Middle frontal gyrus (tissue), 1 donor: ENCODE data around the gene ZBTB44.
"Not testable (repeated sequence)": the region's sequence is repeated elsewhere in the genome, so short reads cannot be mapped to it uniquely, and the experiment has no call there.

Experiments used
- DNase-seq: peaks from one replicate; pipeline ENCODE4 v3.0.0-alpha.2; 2015; ENCODE audit warnings: low spot score; ENCODE audit errors: extremely low spot score

Gene ZBTB44

DNA sequence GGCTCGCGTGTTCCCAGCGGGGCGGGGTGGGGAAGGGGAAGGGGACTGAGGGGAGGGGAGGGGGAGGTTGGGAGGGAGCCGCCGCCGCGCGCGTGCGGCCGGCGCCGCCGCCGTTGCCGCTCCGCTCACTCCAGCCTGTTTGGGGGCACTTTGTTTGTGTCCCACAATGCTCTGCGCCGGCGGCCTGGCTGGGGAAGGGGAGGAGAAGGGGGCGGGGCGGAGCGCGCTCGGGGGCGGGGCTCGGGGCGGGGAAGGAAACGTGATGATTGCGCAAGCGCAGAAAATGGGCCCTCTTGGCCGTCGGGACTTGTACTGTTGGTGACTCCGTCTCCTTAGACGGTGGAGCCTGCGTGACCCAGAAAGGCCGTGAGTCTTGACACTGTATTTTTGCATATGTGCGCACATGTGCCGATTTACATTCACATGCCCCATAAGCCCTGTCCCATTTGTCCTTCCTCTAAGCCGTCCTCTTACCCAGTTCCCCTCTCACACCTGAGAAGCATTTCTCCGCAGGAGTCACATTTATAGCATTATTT lies at the start of gene ZBTB44:
Gene ZBTB44 (minus strand): TSS at position 168 of the 536 bp plus-strand sequence. CDS start 53,044 bp downstream, outside the sequence.
- DNase-seq = peak; percentile 77

GRCh38 chr11:130359419-130359818 lies 44.7 kb upstream of the ZBTB44 start:
- no peak for DNase-seq

DNA sequence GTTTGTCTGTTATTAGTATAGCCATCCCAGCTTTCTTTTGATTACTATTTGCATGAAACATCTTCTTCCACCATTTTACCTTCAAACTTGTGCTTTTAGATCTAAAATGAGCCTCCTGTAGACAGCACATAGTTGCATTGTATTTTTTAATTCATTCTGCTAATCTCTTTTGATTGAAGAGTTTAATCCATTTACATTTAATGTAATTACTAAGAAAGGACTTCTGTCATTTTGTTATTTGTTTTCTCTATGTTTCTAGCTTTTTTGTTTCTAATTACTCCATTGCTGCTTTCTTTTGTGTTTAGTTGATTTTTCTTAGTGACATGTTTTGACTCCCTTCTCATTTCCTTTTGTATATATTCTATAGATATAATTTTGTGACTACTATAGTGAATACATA lies 43.7 kb upstream of the ZBTB44 start:
- no peak for DNase-seq

GRCh38 chr11:130347261-130347660 lies 32.5 kb upstream of the ZBTB44 start:
- DNase-seq = no peak

DNA sequence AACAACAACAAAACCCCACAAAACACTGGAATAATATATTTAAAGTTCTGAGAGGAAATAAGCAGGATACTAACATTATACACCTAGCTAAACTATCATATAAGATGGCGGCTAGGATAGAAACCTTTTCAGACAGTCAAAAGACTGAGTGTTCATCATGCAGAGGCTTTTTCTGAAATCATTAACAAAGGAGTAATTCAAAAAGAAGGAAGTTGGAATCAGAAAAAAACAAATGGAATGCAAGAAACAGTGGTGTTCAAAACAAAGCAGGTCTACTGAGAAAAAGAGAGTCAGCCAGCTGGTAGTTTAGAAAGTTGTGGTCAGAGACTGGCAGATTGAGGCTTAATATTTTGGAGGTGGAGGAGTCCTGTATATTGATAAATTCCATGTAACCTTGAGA lies 30.1 kb upstream of the ZBTB44 start:
- DNase-seq = no peak

DNA sequence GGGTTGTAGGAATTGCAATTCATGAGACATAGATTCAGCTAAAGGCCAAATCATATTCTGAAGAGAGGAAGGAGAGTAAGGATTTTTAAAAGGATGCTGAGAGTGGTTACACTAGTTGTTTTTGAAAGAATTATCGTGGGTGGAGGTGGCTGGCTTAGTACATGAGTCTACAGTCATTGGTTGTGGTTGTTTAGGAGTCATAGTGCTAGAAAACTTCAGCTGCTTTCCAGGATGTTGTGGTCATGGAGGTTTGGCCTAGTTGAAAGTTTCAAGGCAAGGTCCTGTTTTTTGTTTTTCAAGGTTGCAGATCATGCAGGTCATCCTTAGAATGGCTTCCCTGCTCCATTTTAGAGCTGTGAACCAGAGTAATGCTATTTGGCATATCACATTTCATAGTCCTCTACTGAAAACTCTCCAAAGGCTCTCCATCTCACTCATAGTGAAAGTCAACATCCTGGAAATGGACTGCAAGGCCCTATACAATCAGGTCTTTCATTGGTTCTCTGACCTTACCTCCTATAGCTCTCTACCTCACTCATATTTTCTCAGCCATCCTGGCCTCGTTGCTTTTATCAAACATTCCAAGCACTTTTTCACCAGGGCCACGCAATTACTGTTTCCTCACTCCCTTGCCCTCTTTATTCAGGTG lies 26.1 kb upstream of the ZBTB44 start:
- no peak for DNase-seq

DNA sequence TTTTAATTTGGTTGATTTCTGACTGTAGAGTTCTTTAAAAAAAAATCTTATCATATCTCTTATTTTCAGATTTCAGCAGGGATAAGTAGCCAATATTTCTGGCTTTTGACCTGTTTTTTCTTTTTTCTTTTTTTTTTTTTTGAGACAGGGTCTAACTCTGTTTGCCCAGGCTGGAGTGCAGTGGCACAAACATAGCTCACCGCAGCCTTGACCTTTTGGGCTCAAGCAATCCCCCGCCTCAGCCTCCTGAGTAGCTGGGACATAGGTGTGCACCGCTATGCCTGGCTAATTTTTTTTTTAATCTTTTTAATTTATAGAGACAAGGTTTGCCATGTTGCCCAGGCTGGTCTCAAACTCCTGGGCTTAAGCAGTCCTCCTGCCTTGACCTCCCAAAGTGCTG lies 23.9 kb upstream of the ZBTB44 start:
- DNase-seq = no peak

DNA sequence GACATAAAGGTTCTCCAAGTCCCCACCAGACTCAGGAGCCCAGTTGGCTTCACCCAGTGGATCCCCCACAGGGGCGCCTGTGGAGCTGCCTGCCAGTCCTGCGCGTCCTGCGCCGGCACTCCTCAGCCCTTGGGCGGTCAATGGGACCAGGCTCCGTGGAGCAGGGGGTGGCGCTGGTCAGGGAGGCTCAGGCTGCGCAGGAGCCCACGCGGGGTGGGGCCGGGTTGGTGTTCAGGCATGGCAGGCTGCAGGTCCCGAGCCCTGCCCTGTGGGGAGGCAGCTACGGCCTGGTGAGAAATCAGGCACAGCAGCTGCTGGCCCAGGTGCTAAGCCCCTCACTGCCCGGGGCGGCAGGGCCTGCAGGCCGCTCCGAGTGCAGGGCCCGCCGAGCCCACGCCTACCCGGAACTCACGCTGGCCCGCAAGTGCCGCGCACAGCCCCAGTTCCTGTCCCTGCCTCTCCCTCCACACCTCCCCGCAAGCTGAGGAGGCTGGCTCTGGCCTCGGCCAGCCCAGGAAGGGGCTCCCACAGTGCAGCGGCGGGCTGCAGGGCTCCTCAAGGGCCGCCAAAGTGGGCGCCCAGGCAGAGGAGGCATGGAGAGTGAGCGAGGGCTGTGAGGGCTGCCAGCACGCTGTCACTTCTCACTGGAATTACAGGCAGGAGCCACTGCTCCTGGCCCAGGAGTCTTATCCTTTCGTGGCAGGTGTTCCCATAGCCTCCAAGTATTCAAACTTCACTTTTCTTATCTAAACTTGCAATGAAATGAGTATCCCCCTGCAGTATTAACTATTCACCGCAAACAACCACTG lies 22.8 kb upstream of the ZBTB44 start:
- no peak for DNase-seq

DNA sequence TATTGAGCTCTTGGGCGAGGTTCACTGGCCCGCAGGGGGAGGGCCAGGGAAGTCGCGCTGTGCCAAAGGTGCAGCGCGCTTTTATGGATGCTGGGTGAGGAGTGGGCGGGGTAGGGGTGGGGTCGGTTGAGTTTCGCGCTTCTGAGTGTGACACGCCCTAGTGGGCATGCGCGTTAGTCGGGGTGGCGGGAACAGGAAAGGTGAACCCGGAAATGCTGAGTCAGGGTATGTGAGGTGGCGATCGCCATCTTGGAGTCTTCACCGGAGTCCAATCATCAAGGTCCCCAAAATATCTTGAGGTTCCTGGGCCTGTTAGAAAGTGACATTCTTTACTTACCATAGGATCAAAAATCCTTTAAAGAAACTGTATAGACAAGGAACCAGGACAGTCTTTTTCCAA lies 16.7 kb upstream of the ZBTB44 start:
- DNase-seq = not testable (repeated sequence)

DNA sequence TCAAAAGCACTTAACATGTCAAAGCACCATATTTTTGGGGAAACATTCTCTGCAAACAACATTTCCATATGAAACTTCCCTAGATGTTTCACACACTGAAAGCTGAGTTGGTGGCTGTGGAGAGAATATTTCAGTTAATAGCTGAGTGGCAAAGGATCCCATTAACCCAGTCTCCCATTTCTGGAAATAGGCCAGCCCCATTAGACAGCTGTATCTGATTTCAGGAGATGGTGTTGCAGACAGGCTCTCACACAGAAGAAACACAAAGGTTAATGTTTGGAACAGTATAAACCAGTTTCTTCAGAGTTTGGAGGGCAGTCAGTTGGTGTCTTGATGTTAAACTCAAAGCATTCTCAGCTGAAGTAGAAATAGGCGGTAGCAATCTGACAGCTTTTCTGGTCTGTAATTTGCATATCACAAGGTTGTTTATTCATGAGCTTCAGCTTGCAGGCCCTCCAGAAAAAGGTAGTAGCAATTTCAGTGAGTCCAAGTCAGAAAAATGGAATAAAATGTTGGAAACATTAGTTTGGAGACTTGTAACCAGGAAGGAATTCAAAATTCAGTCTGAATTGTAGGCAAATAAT lies 15.5 kb upstream of the ZBTB44 start:
- DNase-seq = no peak

GRCh38 chr11:130328420-130328819 lies 13.7 kb upstream of the ZBTB44 start:
- DNase-seq = no peak

DNA sequence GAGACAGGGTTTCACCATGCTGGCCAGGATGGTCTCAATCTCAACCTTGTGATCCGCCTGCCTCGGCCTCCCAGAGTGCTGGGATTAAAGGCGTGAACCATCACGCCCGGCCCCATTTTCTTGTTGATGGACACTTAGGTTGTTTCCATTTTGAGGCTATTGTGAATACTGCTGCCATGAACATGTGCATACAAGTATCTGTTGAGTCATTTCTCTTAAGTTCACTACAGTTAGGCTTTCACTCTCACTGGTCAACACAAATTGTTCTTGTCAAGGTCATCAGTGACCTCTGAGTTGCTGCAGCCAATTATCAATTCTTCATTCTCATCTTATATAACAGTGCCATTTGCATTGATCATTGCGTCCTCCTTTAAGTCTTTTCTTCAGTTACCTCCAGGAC lies 13.0 kb upstream of the ZBTB44 start:
- no peak for DNase-seq

- no peak for DNase-seq
Observed at GRCh38 chr11:130325691-130326090, 11.0 kb upstream of the ZBTB44 start.

DNA sequence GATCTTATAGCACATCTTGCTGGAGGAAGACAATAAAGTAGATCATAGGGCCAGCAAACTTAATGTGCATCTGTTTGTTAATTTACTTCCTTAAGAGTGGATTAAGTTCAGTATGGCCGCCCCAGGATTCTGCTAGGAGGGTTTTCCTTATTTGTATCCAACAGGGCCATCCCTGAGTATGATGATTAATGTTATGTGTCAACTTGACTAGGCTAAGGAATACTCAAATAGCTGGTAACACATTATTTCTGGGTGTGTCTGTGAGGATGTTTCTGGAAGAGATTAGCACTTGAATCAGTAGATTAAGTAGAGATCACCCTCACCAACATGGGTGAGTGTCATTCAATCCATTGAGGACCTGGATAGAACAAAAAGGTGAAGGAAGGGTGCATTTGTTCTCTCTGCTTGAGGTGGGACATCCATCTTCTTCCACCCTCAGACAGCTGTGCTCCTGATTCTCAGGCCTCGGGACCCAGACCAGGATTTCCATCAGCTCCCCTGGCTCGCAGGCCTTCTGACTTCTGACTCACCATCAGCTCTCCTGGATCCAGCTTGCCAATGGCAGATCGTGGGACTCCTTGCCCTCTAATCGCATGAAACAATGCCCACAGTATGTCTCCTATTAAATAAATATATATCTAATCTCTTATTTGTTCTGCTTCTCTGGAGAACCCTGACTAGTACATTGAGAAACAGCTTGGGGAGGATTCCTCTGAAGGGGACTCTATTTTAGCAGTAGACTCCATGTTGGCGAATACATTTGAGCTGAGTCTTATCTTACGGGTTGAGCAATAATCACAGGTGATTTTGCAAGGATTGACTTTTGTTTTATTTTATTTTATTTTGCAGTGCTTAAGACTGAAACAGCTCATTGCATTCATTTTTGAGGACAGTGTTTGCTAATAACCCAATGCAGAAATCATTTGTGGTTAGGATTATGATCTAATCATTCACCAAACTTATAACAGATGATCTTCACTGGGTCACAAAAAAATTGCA lies 9.0 kb upstream of the ZBTB44 start:
- no peak for DNase-seq

- no peak for DNase-seq
Observed at GRCh38 chr11:130322126-130322525, 7.4 kb upstream of the ZBTB44 start.

GRCh38 chr11:130318031-130318673 lies 3.4 kb upstream of the ZBTB44 start:
- no peak for DNase-seq

DNA sequence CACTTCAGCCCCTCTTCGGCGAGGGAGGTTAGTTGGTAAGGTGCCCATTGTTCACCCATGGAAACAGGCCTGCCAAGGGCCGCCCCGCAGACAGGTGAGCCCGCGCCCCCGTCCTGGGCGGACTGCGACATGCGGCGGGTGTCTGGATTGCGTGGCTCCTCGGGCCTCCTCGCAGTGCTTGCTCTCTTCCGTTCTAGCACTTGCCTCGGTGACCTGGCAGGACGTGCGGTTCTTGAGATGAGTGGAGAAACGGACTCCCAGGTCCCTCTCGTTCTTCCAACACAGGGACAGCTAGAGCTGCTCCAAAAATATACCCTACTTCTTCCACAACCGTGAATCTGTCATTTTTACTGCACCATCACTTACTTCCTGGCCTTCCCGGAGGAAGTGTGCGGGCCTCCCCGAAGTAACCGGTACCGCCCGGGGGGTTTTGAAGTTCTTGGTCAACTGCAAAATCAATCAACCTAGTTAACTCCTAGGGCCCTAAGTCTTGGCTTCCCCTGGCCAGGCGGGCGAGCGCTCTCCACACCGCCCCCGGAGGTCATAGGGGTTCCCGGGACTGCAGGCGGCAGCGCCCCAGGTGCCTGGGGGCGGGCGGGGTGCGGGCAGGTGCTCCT lies 745 bp upstream of the ZBTB44 start:
- no peak for DNase-seq

DNA sequence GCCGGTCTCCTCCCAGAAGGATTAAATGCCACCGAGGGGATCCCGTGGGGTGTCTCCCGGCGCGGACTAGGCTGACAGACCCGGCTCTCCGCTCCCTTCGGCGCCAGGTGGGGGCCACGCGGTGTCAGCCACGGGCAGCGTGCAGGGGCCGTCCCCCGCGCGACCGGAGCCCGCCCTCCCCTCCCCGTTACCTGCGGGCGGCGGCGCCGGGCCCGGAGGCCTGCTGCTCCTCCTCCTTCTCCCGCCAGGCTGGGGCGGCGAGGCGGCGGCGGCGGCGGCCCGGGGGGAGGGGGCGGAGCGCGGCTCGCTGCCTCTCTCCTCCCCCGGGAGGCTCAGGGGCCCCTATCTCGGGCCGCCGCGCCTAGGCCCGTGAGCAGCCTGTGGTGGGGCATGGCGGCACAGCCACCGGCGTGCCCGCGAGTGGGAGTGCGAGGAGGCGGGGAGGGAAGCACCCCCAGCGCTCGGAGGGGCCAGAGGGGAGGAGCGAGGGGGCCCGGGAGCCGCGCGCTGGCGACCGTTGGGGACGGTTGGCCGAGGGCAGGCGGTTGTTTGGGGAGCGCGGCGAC lies 450 bp downstream of the ZBTB44 start:
- peak; percentile 4 for DNase-seq

GRCh38 chr11:130313383-130314183 lies 1.1 kb downstream of the ZBTB44 start:
- no peak for DNase-seq
